Endothelial cell of umbilical vein (primary cell): ENCODE data around the gene FANCG. TPM values are rescaled to one million over a fixed set of nuclear protein-coding genes. Genes with fewer than 3 reads are reported as not detected.

Source experiments
- BruUV-seq: library from RNA; stranded (reverse); fragments of 400-500 nt; replicated peaks from 2 replicates; lab custom pipeline; 2021; lab: Mats Ljungman, UMichigan
- CTCF ChIA-PET: fragments of 300-600, 350-600 bp; sonication (Branson Sonifier 250); formaldehyde crosslinking; loops from one replicate; lab custom pipeline; 2021; ENCODE audit warnings: antibody characterized with exemption, inconsistent platforms; lab: Charles Lee
- POLR2A ChIA-PET: fragments of 300-600, 350-600 bp; sonication (Branson Sonifier 250); formaldehyde crosslinking; loops from one replicate; lab custom pipeline; 2021; ENCODE audit warnings: antibody characterized with exemption, inconsistent platforms; lab: Charles Lee
- DNase-seq: peaks from one replicate; pipeline ENCODE4 v3.0.0-alpha.2; 2011; ENCODE audit warnings: low read depth, low spot score
- FAIRE-seq: peaks from 2 replicates; lab custom pipeline; 2011; peaks lifted over from hg19 to GRCh38; lab: Jason Lieb, UNC
- H2AFZ ChIP-seq: 2 replicates; pipeline ENCODE4 v1.6.0; 2012; ENCODE audit warnings: low read depth, low read length, control low read depth, inconsistent platforms
- H3K27ac ChIP-seq: 2 replicates; pipeline ENCODE4 v1.5.1; 2011; ENCODE audit warnings: low read depth, mild to moderate bottlenecking, control low read depth, low read length, moderate library complexity; ENCODE audit not compliant: insufficient read depth
- H3K27me3 ChIP-seq, 2 experiments: 2 replicates each; pipeline versions ENCODE4 v1.6.0 to v1.6.1; 2011; ENCODE audit warnings: low read length in 2 of 2, mixed read lengths in 1 of 2; ENCODE audit not compliant: control insufficient read depth in 2 of 2, insufficient read depth in 2 of 2
- H3K36me3 ChIP-seq, 2 experiments: 2 replicates in 1 of 2; 3 replicates in 1 of 2; pipeline ENCODE4 v1.5.1; 2011; ENCODE audit warnings: low read length in 2 of 2, mild to moderate bottlenecking in 1 of 2, moderate library complexity in 1 of 2; ENCODE audit not compliant: control insufficient read depth in 2 of 2, insufficient read depth in 2 of 2; ENCODE audit errors: extremely low read depth in 1 of 2
- H3K4me1 ChIP-seq: 3 replicates; pipeline ENCODE4 v1.5.1; 2011; ENCODE audit warnings: mild to moderate bottlenecking, low read length; ENCODE audit not compliant: control insufficient read depth, insufficient read depth; ENCODE audit errors: extremely low read depth
- H3K4me2 ChIP-seq: 2 replicates; pipeline ENCODE4 v1.6.1; 2011; ENCODE audit warnings: low read length, control low read depth, mixed read lengths; ENCODE audit not compliant: insufficient read depth
- H3K4me3 ChIP-seq, 3 experiments: fragments of 200-600 bp in 1 of 3; sonication (generic), shearing (Covaris generic) in 1 of 3; replicated peaks in 1 of 3; 2 replicates each; pipeline ENCODE4 v1.5.1; 2011 to 2016; ENCODE audit warnings: control low read depth in 3 of 3, low read length in 3 of 3, mild to moderate bottlenecking in 2 of 3, inconsistent platforms in 1 of 3, low read depth in 1 of 3, moderate library complexity in 1 of 3; ENCODE audit not compliant: insufficient read depth in 1 of 3
- H3K79me2 ChIP-seq: 2 replicates; pipeline ENCODE4 v1.6.0; 2012; ENCODE audit warnings: low read length, inconsistent platforms; ENCODE audit not compliant: control insufficient read depth, insufficient read depth
- H3K9ac ChIP-seq: replicated peaks from 2 replicates; pipeline ENCODE3; 2011; ENCODE audit warnings: low read length, control low read depth; ENCODE audit not compliant: insufficient read depth; ENCODE audit errors: extremely low read depth
- H3K9me1 ChIP-seq: replicated peaks from 3 replicates; pipeline ENCODE4 v1.6.0; 2011; ENCODE audit warnings: mild to moderate bottlenecking, low read length; ENCODE audit not compliant: control insufficient read depth, insufficient read depth; ENCODE audit errors: extremely low read depth
- H3K9me3 ChIP-seq: replicated peaks from 2 replicates; pipeline ENCODE4 v1.5.1; 2012; ENCODE audit warnings: low read length, inconsistent platforms; ENCODE audit not compliant: control insufficient read depth, insufficient read depth
- H4K20me1 ChIP-seq: replicated peaks from 2 replicates; pipeline ENCODE3; 2011; ENCODE audit warnings: mild to moderate bottlenecking, low read length; ENCODE audit not compliant: control insufficient read depth, insufficient read depth; ENCODE audit errors: extremely low read depth
- EZH2 ChIP-seq: IDR thresholded peaks from 2 replicates; pipeline ENCODE4 v1.6.1; 2012; ENCODE audit warnings: borderline replicate concordance, low read depth, mild to moderate bottlenecking, moderate library complexity, low read length, inconsistent platforms; ENCODE audit not compliant: severe bottlenecking
- FOS ChIP-seq: IDR thresholded peaks from 2 replicates; pipeline ENCODE4 v1.6.1; 2011; ENCODE audit warnings: mild to moderate bottlenecking, low read length, moderate library complexity, borderline replicate concordance; ENCODE audit not compliant: insufficient read depth
- GATA2 ChIP-seq: IDR thresholded peaks from 2 replicates; pipeline ENCODE4 v1.7.0; 2011; ENCODE audit warnings: low read depth, mild to moderate bottlenecking, moderate library complexity, mixed read lengths, low read length; ENCODE audit not compliant: insufficient read length, insufficient read depth
- JUN ChIP-seq: IDR thresholded peaks from 2 replicates; pipeline ENCODE4 v1.6.1; 2011; ENCODE audit warnings: borderline replicate concordance, low read depth; ENCODE audit not compliant: insufficient read length, insufficient read depth
- MYC ChIP-seq: IDR thresholded peaks from one replicate; pipeline ENCODE4 v1.6.1; 2011; ENCODE audit warnings: mild to moderate bottlenecking, low read depth, low read length
- POLR2A ChIP-seq: IDR thresholded peaks from 2 replicates; pipeline ENCODE4 v1.6.1; 2012; ENCODE audit warnings: low read depth, mild to moderate bottlenecking, control low read depth, low read length
- POLR2AphosphoS5 ChIP-seq: IDR thresholded peaks from 2 replicates; pipeline ENCODE4 v1.6.1; 2012; ENCODE audit warnings: low read depth, mild to moderate bottlenecking, control low read depth, low read length, moderate library complexity; ENCODE audit not compliant: insufficient read depth
- dilution Hi-C: fragments of 300-500 bp; cut with MboI; formaldehyde crosslinking; loops from one replicate; pipeline ENCODE4 v1.15.0; 2019; ENCODE audit warnings: low sequenced_read_pairs; ENCODE audit not compliant: extremely low pct_ligation_motif_present
- intact Hi-C: fragments of 100-400 bp; cut with micrococcal nuclease; formaldehyde crosslinking; loops from one replicate; pipeline ENCODE4 v1.10.0; 2022
- polyA plus RNA-seq, 4 experiments: library from polyadenylated mRNA; depleted of rRNA in 3 of 4; stranded (reverse) in 3 of 4; unstranded in 1 of 4; fragments of >200 nt; gene quantifications; 2 replicates each; pipeline versions ENCODE4 v1.2.1 to v1.2.3, GENCODE V29; 2011 to 2012; ENCODE audit warnings: missing spikeins in 1 of 4
- total RNA-seq: library from RNA; stranded (reverse); gene quantifications from 2 replicates; pipeline ENCODE4 v1.2.3, GENCODE V29; 2021
- TF ChIP-seq, protein P1 (sequence below): IDR thresholded peaks from 2 replicates; pipeline ENCODE4 v1.6.1; 2011; ENCODE audit not compliant: insufficient read depth, insufficient read length
- TF ChIP-seq, protein P2 (sequence below), 2 donors: IDR thresholded peaks; 1 replicate in 1 of 2; 2 replicates in 1 of 2; pipeline ENCODE4 v1.5.1; 2011; ENCODE audit warnings: low read length in 2 of 2, mild to moderate bottlenecking in 2 of 2, moderate library complexity in 2 of 2, control low read depth in 1 of 2, inconsistent platforms in 1 of 2, low read depth in 1 of 2; ENCODE audit not compliant: insufficient read depth in 1 of 2; ENCODE audit errors: extremely low read depth in 1 of 2

Gene FANCG
- total and polyA plus RNA-seq, 2 donors (not counting 3 experiments of a cell fraction or from before 2014, with no cell fraction given), result 31.6 to 58.0 TPM

DNA sequence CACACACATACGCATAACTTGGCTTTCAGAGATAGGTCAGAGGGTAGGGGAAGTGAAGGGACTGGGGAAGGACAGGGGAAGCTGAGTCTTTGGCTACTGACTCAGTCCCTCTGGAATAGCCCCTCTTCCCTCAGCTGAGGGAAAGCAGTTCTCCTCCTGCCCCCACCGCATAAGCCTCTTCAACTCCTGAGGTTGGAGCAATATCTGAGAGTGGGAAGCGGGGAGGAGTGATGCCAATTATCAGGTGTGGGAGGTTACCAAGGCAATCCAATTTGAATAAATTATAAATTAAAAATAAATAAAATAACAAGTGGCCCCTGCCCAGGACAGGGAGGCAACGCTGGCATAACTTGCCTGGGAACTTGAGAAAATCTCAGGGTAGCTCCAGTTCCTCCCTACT lies 24.8 kb upstream of the FANCG start:
- ChIA-PET CTCF (interaction anchor here (3.0 kb wide), 1 partner anchor 9 kb away, joined by 13 read pairs; no protein-coding TSS in a partner anchor), POLR2A (interaction anchor here (0.6 kb wide), 1 partner anchor 35 kb away, joined by 3 read pairs; no protein-coding TSS in a partner anchor)
- Histone ChIP-seq H3K27me3 (no peaks in the 10 kb centered on the region), H3K79me2 (peaks cover 19% of the 10 kb centered on the region), H3K4me2 (no peak overlapping the region), H3K9ac (no peak overlapping the region), H2AFZ (no peak overlapping the region), H4K20me1 (no peaks in the 10 kb centered on the region), H3K4me3 (no peak overlapping the region), H3K27ac (no peak overlapping the region), H3K9me3 (no peaks in the 10 kb centered on the region), H3K36me3 (peaks cover 12 to 55% of the 10 kb centered on the region in 2 experiments), H3K9me1 (no peaks in the 10 kb centered on the region), H3K4me1 (peaks cover 16% of the 10 kb centered on the region)
- no peak for DNase-seq
- no peak for FAIRE-seq
- BruUV-seq, result no TSS peak
- intact Hi-C loops (no loop called here), dilution Hi-C loops (no loop called here)
- no peak for TF ChIP-seq POLR2AphosphoS5
- TF ChIP-seq, protein P1, sequence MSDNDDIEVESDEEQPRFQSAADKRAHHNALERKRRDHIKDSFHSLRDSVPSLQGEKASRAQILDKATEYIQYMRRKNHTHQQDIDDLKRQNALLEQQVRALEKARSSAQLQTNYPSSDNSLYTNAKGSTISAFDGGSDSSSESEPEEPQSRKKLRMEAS, result no peak
- no peak for TF ChIP-seq MYC
- TF ChIP-seq EZH2, result no peak
- TF ChIP-seq GATA2, result no peak
- no peak for TF ChIP-seq JUN
- TF ChIP-seq FOS, result no peak
- TF ChIP-seq, protein P2, sequence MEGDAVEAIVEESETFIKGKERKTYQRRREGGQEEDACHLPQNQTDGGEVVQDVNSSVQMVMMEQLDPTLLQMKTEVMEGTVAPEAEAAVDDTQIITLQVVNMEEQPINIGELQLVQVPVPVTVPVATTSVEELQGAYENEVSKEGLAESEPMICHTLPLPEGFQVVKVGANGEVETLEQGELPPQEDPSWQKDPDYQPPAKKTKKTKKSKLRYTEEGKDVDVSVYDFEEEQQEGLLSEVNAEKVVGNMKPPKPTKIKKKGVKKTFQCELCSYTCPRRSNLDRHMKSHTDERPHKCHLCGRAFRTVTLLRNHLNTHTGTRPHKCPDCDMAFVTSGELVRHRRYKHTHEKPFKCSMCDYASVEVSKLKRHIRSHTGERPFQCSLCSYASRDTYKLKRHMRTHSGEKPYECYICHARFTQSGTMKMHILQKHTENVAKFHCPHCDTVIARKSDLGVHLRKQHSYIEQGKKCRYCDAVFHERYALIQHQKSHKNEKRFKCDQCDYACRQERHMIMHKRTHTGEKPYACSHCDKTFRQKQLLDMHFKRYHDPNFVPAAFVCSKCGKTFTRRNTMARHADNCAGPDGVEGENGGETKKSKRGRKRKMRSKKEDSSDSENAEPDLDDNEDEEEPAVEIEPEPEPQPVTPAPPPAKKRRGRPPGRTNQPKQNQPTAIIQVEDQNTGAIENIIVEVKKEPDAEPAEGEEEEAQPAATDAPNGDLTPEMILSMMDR (IDR thresholded peaks at IDR 0.05; ENCODE audit: extremely low read depth in 1 of 2, insufficient read depth in 1 of 2, low read depth in 1 of 2, low read length in 2 of 2), result no peak
- no peak for TF ChIP-seq POLR2A
